ENCODE data around the gene AOPEP. TPM values are rescaled to one million over a fixed set of nuclear protein-coding genes. Genes with fewer than 3 reads are reported as not detected.
A peak's percentile ranks its signal among the peaks of the same experiment; 100 is the strongest.

AOPEP gene
- total RNA-seq, 1 experiment from 2014 or later, result 32.4 TPM

GRCh38 chr9:94758880-94759279 is 32.4 kb downstream of the AOPEP start:
- ChIA-PET CTCF (interaction anchor here (0.6 kb wide), 1 partner anchor 75 kb away, joined by 3 read pairs; no protein-coding TSS in a partner anchor), POLR2A (no interaction called here)

GRCh38 chr9:94760010-94760409 is 33.5 kb downstream of the AOPEP start:
- H3K27ac Mint-ChIP-seq (ENCODE audit: low read depth, unreplicated experiment), result no peak overlapping the region
- DNase-seq (ENCODE audit: unreplicated experiment), result no peak
- ChIA-PET POLR2A (no interaction called here), CTCF (interaction anchor here (0.6 to 2.5 kb wide), 2 partner anchors 112 to 371 kb away, joined by 4 to 11 read pairs; no protein-coding TSS in a partner anchor)
- BruUV-seq (replicated peaks), result TSS peak; percentile 73
- peaks cover 7% of the 10 kb centered on the region for H3K36me3 Mint-ChIP-seq (ENCODE audit: insufficient read depth, unreplicated experiment)
- H3K9me3 Mint-ChIP-seq (ENCODE audit: unreplicated experiment), result no peaks in the 10 kb centered on the region
- no peak for TF ChIP-seq CTCF (IDR thresholded peaks at IDR 0.05; ENCODE audit: unreplicated experiment)
- H3K4me3 Mint-ChIP-seq (ENCODE audit: unreplicated experiment), result no peak overlapping the region
- intact Hi-C loops (cut with micrococcal nuclease), result no loop called here
- peaks cover 6% of the 10 kb centered on the region for H3K4me1 Mint-ChIP-seq (ENCODE audit: insufficient read depth, unreplicated experiment)
- no peaks in the 10 kb centered on the region for H3K27me3 Mint-ChIP-seq (ENCODE audit: insufficient read depth, unreplicated experiment)

More at GRCh38 chr9:94758880-94759279, 32.4 kb downstream of the AOPEP start:
- no peaks in the 10 kb centered on the region for H3K27me3 Mint-ChIP-seq (ENCODE audit: insufficient read depth, unreplicated experiment)
- no peak for TF ChIP-seq CTCF (IDR thresholded peaks at IDR 0.05; ENCODE audit: unreplicated experiment)
- peaks cover 7% of the 10 kb centered on the region for H3K36me3 Mint-ChIP-seq (ENCODE audit: insufficient read depth, unreplicated experiment)
- BruUV-seq (replicated peaks), result no TSS peak
- no peaks in the 10 kb centered on the region for H3K9me3 Mint-ChIP-seq (ENCODE audit: unreplicated experiment)
- intact Hi-C loops (cut with micrococcal nuclease), result no loop called here
- H3K4me1 Mint-ChIP-seq (ENCODE audit: insufficient read depth, unreplicated experiment), result peaks cover 6% of the 10 kb centered on the region
- DNase-seq (ENCODE audit: unreplicated experiment), result no peak
- H3K4me3 Mint-ChIP-seq (ENCODE audit: unreplicated experiment), result no peak overlapping the region
- H3K27ac Mint-ChIP-seq (ENCODE audit: low read depth, unreplicated experiment), result no peak overlapping the region

GRCh38 chr9:94760660-94761059 is 34.2 kb downstream of the AOPEP start:
- peaks cover 7% of the 10 kb centered on the region for H3K36me3 Mint-ChIP-seq (ENCODE audit: insufficient read depth, unreplicated experiment)
- no peak overlapping the region for H3K4me3 Mint-ChIP-seq (ENCODE audit: unreplicated experiment)
- no peak for DNase-seq (ENCODE audit: unreplicated experiment)
- intact Hi-C loops (cut with micrococcal nuclease), result no loop called here
- no peaks in the 10 kb centered on the region for H3K27me3 Mint-ChIP-seq (ENCODE audit: insufficient read depth, unreplicated experiment)
- ChIA-PET CTCF (interaction anchor here (0.6 to 2.5 kb wide), 2 partner anchors 113 to 370 kb away, joined by 4 to 11 read pairs; no protein-coding TSS in a partner anchor), POLR2A (interaction anchor here (0.5 kb wide), 1 partner anchor 10 kb away, joined by 3 read pairs; no protein-coding TSS in a partner anchor)
- no peak for TF ChIP-seq CTCF (IDR thresholded peaks at IDR 0.05; ENCODE audit: unreplicated experiment)
- H3K4me1 Mint-ChIP-seq (ENCODE audit: insufficient read depth, unreplicated experiment), result peaks cover 6% of the 10 kb centered on the region
- no TSS peak for BruUV-seq (replicated peaks)
- H3K9me3 Mint-ChIP-seq (ENCODE audit: unreplicated experiment), result no peaks in the 10 kb centered on the region
- no peak overlapping the region for H3K27ac Mint-ChIP-seq (ENCODE audit: low read depth, unreplicated experiment)

GRCh38 chr9:94761481-94761880 is 35.0 kb downstream of the AOPEP start:
- POLR2A ChIA-PET, result no interaction called here
- BruUV-seq (replicated peaks), result no TSS peak
- CTCF ChIA-PET, result interaction anchor here (2.5 kb wide), 1 partner anchor 370 kb away, joined by 11 read pairs; no protein-coding TSS in a partner anchor
- H3K36me3 Mint-ChIP-seq (ENCODE audit: insufficient read depth, unreplicated experiment), result peaks cover 7% of the 10 kb centered on the region
- intact Hi-C loops (cut with micrococcal nuclease), result no loop called here
- H3K27me3 Mint-ChIP-seq (ENCODE audit: insufficient read depth, unreplicated experiment), result no peaks in the 10 kb centered on the region
- no peak for TF ChIP-seq CTCF (IDR thresholded peaks at IDR 0.05; ENCODE audit: unreplicated experiment)
- peak; percentile 23 for DNase-seq (ENCODE audit: unreplicated experiment)
- peak overlapping the region; percentile 31 for H3K27ac Mint-ChIP-seq (ENCODE audit: low read depth, unreplicated experiment)
- no peaks in the 10 kb centered on the region for H3K9me3 Mint-ChIP-seq (ENCODE audit: unreplicated experiment)
- peaks cover 6% of the 10 kb centered on the region for H3K4me1 Mint-ChIP-seq (ENCODE audit: insufficient read depth, unreplicated experiment)
- H3K4me3 Mint-ChIP-seq (ENCODE audit: unreplicated experiment), result no peak overlapping the region

All from MCF 10A (cell line).